Aortic smooth muscle cell (primary cell): ENCODE results near the gene GOLT1A. TPM values are rescaled to one million over a fixed set of nuclear protein-coding genes. Genes with fewer than 3 reads are reported as not detected.

Experiments used
- total RNA-seq: library from RNA; depleted of rRNA; stranded (reverse); fragments of >200 nt; gene quantifications from 2 replicates; pipeline ENCODE4 v1.2.3, GENCODE V29; 2014

GOLT1A gene
- not detected in 2 replicates for total RNA-seq

DNA sequence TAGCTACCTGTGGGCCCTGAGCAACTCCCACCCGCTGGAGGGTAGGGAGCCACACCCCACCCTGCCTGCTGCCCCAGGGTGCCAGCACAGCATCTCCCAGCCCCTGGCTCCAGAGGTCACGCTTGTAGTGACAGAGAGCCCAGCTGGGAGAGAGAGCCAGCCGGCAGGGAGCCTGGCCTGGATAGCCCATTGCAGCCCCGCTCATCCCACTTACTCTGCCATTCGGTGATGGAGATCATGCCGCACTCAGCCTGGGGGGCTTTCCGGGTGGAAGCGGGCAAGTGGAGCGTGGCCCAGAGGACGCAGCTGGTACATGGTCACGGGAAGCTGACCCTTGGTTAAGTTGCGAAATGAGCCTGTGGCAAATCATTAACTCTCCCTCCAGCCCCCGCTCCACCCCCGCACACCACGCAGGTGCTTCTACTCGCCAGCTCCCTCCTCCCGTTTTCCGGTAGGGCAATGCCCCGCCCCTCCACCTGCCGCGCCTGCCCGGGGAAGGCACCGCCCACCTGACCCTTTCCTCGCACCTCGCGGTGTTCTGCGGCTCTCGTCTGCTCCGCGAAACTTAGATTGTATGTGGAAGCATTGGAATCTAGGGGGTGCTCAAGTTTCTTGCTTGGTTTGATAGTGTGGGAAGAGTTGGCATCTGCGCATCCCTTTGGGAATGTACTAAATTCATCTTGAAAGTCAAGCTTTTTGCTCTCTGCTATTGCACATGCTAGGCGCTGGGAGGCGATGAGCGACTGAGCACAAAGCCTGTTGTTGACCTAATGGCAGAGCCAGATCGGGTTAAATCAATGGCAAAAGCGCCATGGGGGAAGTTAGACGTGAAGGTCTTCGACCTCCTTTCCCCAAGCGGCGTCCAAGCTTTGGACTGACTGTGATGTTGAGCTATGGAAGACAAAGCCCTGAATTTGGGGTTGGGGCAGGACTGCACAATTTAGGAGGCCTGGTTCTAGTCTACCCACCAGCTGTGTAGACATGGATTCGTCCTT is at the start of gene GOLT1A:
Gene GOLT1A, minus strand, starts transcription at position 321 of the 995 bp plus-strand sequence. Its CDS starts 82 bp downstream, at position 239.

GRCh38 chr1:204196068-204196795 is 17.6 kb downstream of the GOLT1A start, which contains the start of gene KISS1:
Gene KISS1 (minus strand): TSS chr1:204196491. CDS start chr1:204192876, 3,615 bp downstream.

GRCh38 chr1:204166219-204166618 is 47.6 kb downstream of the GOLT1A start, which contains the start of gene REN:
Gene REN (minus strand): TSS chr1:204166337. CDS start chr1:204166293, 44 bp downstream.

DNA sequence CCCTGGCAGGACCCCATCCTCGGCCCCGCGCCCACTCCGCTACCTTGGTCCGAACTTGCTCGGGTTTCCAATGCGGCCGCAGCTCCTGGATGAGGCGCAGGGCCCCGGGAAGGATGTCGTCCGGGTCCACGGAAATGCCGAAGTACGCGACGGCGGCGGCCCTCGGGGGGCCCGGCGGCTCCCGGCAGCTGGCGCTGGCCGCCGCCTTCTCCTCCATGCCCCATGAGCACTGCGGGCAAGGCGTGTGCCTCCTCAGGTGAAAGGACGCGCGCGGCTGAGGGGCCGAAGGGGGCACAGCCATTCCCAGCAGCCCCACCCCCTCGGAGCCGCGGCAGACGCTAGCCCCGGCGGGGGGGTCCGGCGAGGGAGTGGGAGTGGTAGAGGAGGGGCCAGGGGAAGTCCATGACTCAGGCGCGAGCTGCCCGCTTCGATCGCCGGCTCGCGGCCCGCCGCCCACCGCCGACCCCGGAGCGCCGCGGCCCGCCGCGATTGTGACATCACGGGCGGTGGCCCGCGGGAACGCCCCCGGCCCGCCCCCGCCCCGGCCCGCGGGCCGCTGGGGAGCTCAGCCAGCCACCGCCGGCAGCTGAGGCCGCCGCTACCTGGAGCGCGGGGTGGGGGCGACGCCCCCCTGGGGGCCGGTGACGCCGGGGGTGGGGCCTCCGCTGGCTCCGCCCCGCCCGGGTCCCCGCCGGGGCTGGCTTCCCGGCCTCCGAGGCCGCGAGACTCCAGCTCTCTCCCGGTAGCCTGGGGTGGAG is 62.1 kb downstream of the GOLT1A start, which contains the start of gene ETNK2:
Gene ETNK2, minus strand, starts transcription at position 493 of the 758 bp plus-strand sequence. Its CDS starts 192 bp downstream, at position 301.

Other genes starting within 250 kb of the GOLT1A start
- 8.6 and 9.0 TPM in 2 replicates for gene SOX13, start 140.9 kb downstream of the GOLT1A start, total RNA-seq
- 0.37 and 0.53 TPM in 2 replicates for gene ETNK2, start 61.9 kb downstream of the GOLT1A start, total RNA-seq
- not detected in 2 replicates for gene REN, start 47.7 kb downstream of the GOLT1A start, total RNA-seq
- not detected in 2 replicates for gene KISS1, start 17.5 kb downstream of the GOLT1A start, total RNA-seq
- gene PLEKHA6, start 145.9 kb upstream of the GOLT1A start, total RNA-seq = 0.31 and 1.5 TPM in 2 replicates
- 19.4 and 23.1 TPM in 2 replicates for gene PPP1R15B, start 197.8 kb upstream of the GOLT1A start, total RNA-seq